CD8-positive, alpha-beta memory T cell (primary cell): Measurements from ENCODE around the gene TMEM232. TPM values are rescaled to one million over a fixed set of nuclear protein-coding genes. Genes with fewer than 3 reads are reported as not detected.

Source experiments
- CTCF ChIA-PET: fragments of 350-600 bp; sonication (Branson Sonifier 250); formaldehyde crosslinking; loops from one replicate; lab custom pipeline; 2021; ENCODE audit warnings: antibody characterized with exemption; lab: Charles Lee
- POLR2A ChIA-PET: fragments of 350-600 bp; sonication (Branson Sonifier 250); formaldehyde crosslinking; loops from one replicate; lab custom pipeline; 2021; ENCODE audit warnings: antibody characterized with exemption; lab: Charles Lee
- DNase-seq, 5 donors: peaks; one replicate each; pipeline versions ENCODE4 v3.0.0 to v3.0.0-alpha.2; 2020 to 2022; ENCODE audit warnings: mixed read lengths in 1 of 5
- H3K27ac ChIP-seq: one replicate; pipeline ENCODE4 v1.7.0; 2013; ENCODE audit warnings: low read depth, mild to moderate bottlenecking, low read length, moderate library complexity
- H3K27me3 ChIP-seq: 2 replicates; pipeline ENCODE4 v1.7.0; 2013; ENCODE audit warnings: low read length, mild to moderate bottlenecking; ENCODE audit not compliant: insufficient read depth, poor library complexity, severe bottlenecking
- H3K36me3 ChIP-seq: 2 replicates; pipeline ENCODE4 v1.7.0; 2013; ENCODE audit warnings: mild to moderate bottlenecking, low read length, moderate library complexity; ENCODE audit not compliant: insufficient read depth
- H3K4me1 ChIP-seq: 2 replicates; pipeline ENCODE4 v1.7.0; 2013; ENCODE audit warnings: mild to moderate bottlenecking, low read length, moderate library complexity; ENCODE audit not compliant: insufficient read depth
- H3K4me3 ChIP-seq: 2 replicates; pipeline ENCODE4 v1.7.0; 2013; ENCODE audit warnings: mild to moderate bottlenecking, low read length
- H3K9me3 ChIP-seq: 2 replicates; pipeline ENCODE4 v1.7.0; 2013; ENCODE audit warnings: mild to moderate bottlenecking, low read length
- H3K27ac Mint-ChIP-seq, 8 donors: one replicate each; pipeline ENCODE4 v1.8.0; 2020 to 2021; ENCODE audit warnings: mixed read lengths in 8 of 8, mild to moderate bottlenecking in 6 of 8, inconsistent platforms in 3 of 8, moderate library complexity in 3 of 8
- H3K27me3 Mint-ChIP-seq, 2 donors: one replicate each; pipeline ENCODE4 v1.8.0; 2020 to 2021; ENCODE audit warnings: mixed read lengths in 2 of 2, mild to moderate bottlenecking in 1 of 2, moderate library complexity in 1 of 2
- H3K36me3 Mint-ChIP-seq, 3 donors: one replicate each; pipeline ENCODE4 v1.8.0; 2020 to 2021; ENCODE audit warnings: mixed read lengths in 3 of 3, inconsistent platforms in 1 of 3, mild to moderate bottlenecking in 1 of 3
- H3K4me1 Mint-ChIP-seq, 3 donors: one replicate each; pipeline ENCODE4 v1.8.0; 2020 to 2021; ENCODE audit warnings: mixed read lengths in 3 of 3, inconsistent platforms in 1 of 3, mild to moderate bottlenecking in 1 of 3
- H3K4me3 Mint-ChIP-seq, 7 donors: one replicate each; pipeline ENCODE4 v1.8.0; 2020 to 2021; ENCODE audit warnings: mixed read lengths in 7 of 7, mild to moderate bottlenecking in 6 of 7, moderate library complexity in 4 of 7, inconsistent platforms in 2 of 7
- H3K9me3 Mint-ChIP-seq, 5 donors: one replicate each; pipeline ENCODE4 v1.8.0; 2020 to 2022; ENCODE audit warnings: mixed read lengths in 5 of 5, mild to moderate bottlenecking in 3 of 5, moderate library complexity in 2 of 5, inconsistent platforms in 1 of 5
- polyA plus RNA-seq: library from polyadenylated mRNA; unstranded; fragments of 300-500 nt; fragmentation: Illumina TruSeq; gene quantifications from one replicate; pipeline ENCODE4 v1.2.3, GENCODE V29; 2021
- total RNA-seq, 2 experiments: library from RNA; stranded (reverse); gene quantifications; one replicate each; pipeline ENCODE4 v1.2.3, GENCODE V29; 2021

Gene TMEM232
- total and polyA plus RNA-seq, 3 experiments from 2014 or later, result 0.25 to 0.92 (median 0.38) TPM

DNA sequence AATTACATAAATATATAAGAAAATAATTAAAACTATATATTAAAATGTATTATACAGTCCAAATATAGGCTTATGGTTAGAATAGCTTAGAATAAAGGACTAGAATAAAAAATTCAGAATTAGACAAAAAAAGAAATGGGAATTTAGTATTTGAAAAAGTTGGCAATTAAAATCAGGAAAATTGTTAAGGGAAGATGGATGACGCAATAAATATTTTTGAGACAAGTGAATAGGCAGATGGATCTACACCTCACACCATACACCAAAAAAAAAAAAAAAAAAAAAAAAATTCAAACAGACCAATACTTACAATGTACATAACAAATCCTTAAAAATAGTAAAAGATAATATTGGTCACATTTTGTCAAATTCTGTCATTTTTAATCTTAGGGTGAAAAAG lies 200.7 kb downstream of the TMEM232 start:
- Histone ChIP-seq H3K27me3 (no peaks in the 10 kb centered on the region), H3K4me1 (no peaks in the 10 kb centered on the region), H3K36me3 (no peaks in the 10 kb centered on the region), H3K27ac (no peak overlapping the region), H3K4me3 (no peak overlapping the region), H3K9me3 (no peaks in the 10 kb centered on the region)
- H3K27ac Mint-ChIP-seq, result no peak overlapping the region
- ChIA-PET CTCF (no interaction called here), POLR2A (no interaction called here)
- no peaks in the 10 kb centered on the region for H3K4me1 Mint-ChIP-seq
- H3K36me3 Mint-ChIP-seq, result no peaks in the 10 kb centered on the region
- peaks cover 2 to 11% (median 7%) of the 10 kb centered on the region in 5 donors for H3K9me3 Mint-ChIP-seq
- peaks cover 0 to 2% of the 10 kb centered on the region in 2 donors for H3K27me3 Mint-ChIP-seq
- DNase-seq, result no peak
- no peak overlapping the region for H3K4me3 Mint-ChIP-seq

DNA sequence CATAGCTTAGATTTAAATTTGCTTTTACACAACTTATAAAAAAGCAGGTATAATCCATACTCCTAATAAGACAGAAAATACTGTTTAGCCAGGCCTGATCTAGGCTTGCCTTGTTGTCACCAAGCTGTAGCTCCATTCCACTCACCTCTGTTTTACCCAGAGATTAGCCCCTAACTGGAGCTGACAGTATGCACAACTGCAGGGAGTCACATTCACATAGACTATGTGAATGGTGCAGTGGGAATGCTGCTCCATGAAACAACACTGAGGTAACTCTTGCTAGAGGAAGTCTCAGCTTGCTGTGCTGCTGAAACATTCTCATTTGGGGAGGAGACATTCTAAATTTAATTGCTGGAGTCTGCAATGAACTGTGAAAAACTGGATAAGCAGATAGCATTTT lies 209.1 kb downstream of the TMEM232 start:
- Mint-ChIP-seq H3K9me3 (peaks cover 2 to 11% (median 5%) of the 10 kb centered on the region in 5 donors), H3K36me3 (no peaks in the 10 kb centered on the region), H3K4me1 (no peaks in the 10 kb centered on the region), H3K4me3 (no peak overlapping the region), H3K27me3 (no peaks in the 10 kb centered on the region), H3K27ac (no peak overlapping the region)
- Histone ChIP-seq H3K4me1 (no peaks in the 10 kb centered on the region), H3K27ac (no peak overlapping the region), H3K36me3 (no peaks in the 10 kb centered on the region), H3K4me3 (no peak overlapping the region), H3K9me3 (no peaks in the 10 kb centered on the region), H3K27me3 (no peaks in the 10 kb centered on the region)
- ChIA-PET CTCF (no interaction called here), POLR2A (no interaction called here)
- DNase-seq, result no peak

DNA sequence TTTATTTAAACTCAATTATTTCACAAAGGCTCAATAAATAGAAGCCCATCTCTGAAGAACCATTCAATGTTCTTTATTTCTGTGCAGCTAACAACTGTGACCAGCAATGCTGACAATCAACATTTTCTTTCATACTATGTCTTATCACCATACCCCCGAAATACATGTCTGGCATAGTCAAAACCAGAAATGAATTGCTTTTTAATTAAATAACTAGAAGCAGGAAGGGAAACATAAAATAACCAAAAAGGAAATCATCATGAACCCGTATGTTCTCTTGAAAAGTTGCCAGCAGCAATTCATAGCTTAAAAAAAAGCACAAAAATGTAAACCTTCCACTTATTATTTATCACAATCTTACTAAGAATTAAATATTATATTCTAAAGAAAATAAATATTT lies 212.4 kb downstream of the TMEM232 start:
- Histone ChIP-seq H3K27ac (no peak overlapping the region), H3K9me3 (no peaks in the 10 kb centered on the region), H3K4me3 (no peak overlapping the region), H3K27me3 (no peaks in the 10 kb centered on the region), H3K36me3 (no peaks in the 10 kb centered on the region), H3K4me1 (no peaks in the 10 kb centered on the region)
- Mint-ChIP-seq H3K9me3 (no peaks in the 10 kb centered on the region), H3K27ac (no peak overlapping the region), H3K4me3 (no peak overlapping the region), H3K4me1 (no peaks in the 10 kb centered on the region), H3K36me3 (no peaks in the 10 kb centered on the region), H3K27me3 (peaks cover 2 to 4% of the 10 kb centered on the region in 2 donors)
- ChIA-PET POLR2A (no interaction called here), CTCF (no interaction called here)
- DNase-seq, result no peak

DNA sequence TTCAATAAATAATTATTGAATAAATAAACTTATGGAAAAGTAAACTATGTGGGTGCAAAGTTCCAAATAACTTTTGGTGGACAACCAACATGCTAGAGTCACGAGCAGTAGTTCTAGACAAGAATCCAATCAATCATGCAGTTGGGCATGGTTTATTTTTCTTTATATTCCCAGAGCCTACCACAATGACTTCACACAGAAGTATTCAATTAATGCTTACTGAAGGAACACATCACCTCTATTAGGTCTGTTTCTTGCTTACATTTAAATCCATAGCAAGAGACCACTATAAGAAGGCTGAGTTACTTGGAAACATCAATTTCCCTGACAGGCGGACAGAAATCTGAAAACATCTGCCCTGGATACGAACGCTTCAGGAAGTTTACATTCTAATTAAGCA lies 214.2 kb downstream of the TMEM232 start:
- H3K36me3 Mint-ChIP-seq, result no peaks in the 10 kb centered on the region
- Histone ChIP-seq H3K27me3 (no peaks in the 10 kb centered on the region), H3K27ac (no peak overlapping the region), H3K9me3 (no peaks in the 10 kb centered on the region), H3K4me3 (no peak overlapping the region), H3K4me1 (no peaks in the 10 kb centered on the region), H3K36me3 (no peaks in the 10 kb centered on the region)
- no peaks in the 10 kb centered on the region for H3K4me1 Mint-ChIP-seq
- ChIA-PET POLR2A (no interaction called here), CTCF (no interaction called here)
- H3K27me3 Mint-ChIP-seq, result peaks cover 2 to 4% of the 10 kb centered on the region in 2 donors
- H3K4me3 Mint-ChIP-seq, result no peak overlapping the region
- H3K9me3 Mint-ChIP-seq, result no peaks in the 10 kb centered on the region
- no peak overlapping the region for H3K27ac Mint-ChIP-seq
- no peak for DNase-seq

DNA sequence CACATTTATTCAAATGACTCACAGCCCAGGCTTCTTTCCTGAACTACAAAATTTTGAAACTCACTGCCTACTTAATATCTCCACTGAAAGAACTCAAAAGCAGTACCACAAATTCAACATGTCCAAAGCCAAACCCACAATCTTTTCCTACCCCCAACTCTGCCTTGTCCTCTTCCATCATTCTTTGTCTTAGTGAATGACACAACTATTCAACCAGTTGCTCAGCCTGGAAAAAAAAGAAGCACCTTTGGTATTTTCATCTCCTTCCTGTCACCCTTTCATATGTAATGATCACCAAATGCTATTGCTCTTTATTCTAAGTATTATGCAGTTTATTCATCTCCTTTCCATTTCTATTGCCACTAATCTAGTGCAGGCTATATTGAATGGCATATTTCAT lies 216.3 kb downstream of the TMEM232 start:
- DNase-seq, result no peak
- ChIA-PET CTCF (no interaction called here), POLR2A (no interaction called here)
- H3K4me1 ChIP-seq, result no peaks in the 10 kb centered on the region
- H3K36me3 ChIP-seq, result no peaks in the 10 kb centered on the region
- Mint-ChIP-seq H3K4me1 (no peaks in the 10 kb centered on the region), H3K4me3 (no peak overlapping the region), H3K36me3 (no peaks in the 10 kb centered on the region), H3K9me3 (no peaks in the 10 kb centered on the region), H3K27ac (no peak overlapping the region), H3K27me3 (peaks cover 3 to 4% of the 10 kb centered on the region in 2 donors)
- no peaks in the 10 kb centered on the region for H3K9me3 ChIP-seq
- H3K4me3 ChIP-seq, result no peak overlapping the region
- H3K27me3 ChIP-seq, result no peaks in the 10 kb centered on the region
- no peak overlapping the region for H3K27ac ChIP-seq

DNA sequence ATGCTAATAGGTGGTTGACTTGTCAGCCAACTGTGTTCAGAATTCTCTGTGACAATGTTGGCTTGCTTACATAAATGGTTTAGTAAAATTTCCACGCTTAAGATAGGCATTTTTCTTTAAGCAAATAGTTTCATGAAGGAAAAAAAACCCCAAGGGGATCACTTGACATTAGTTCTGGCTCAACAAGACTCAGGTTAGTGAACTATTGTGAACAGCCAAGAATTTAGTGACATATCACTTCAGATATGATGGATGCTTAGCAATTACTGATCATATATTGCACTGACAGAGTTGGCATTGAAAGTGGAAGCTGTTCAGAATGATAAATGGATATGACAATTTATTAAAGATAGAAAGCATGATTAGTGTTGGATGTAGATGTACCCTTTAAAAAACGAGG lies 218.5 kb downstream of the TMEM232 start:
- H3K9me3 ChIP-seq, result no peaks in the 10 kb centered on the region
- H3K36me3 ChIP-seq, result no peaks in the 10 kb centered on the region
- Mint-ChIP-seq H3K36me3 (no peaks in the 10 kb centered on the region), H3K27ac (no peak overlapping the region), H3K4me3 (no peak overlapping the region), H3K27me3 (peaks cover 3 to 4% of the 10 kb centered on the region in 2 donors), H3K9me3 (no peaks in the 10 kb centered on the region), H3K4me1 (no peaks in the 10 kb centered on the region)
- ChIA-PET POLR2A (no interaction called here), CTCF (no interaction called here)
- H3K27me3 ChIP-seq, result no peaks in the 10 kb centered on the region
- no peak overlapping the region for H3K27ac ChIP-seq
- no peaks in the 10 kb centered on the region for H3K4me1 ChIP-seq
- no peak for DNase-seq
- no peak overlapping the region for H3K4me3 ChIP-seq

DNA sequence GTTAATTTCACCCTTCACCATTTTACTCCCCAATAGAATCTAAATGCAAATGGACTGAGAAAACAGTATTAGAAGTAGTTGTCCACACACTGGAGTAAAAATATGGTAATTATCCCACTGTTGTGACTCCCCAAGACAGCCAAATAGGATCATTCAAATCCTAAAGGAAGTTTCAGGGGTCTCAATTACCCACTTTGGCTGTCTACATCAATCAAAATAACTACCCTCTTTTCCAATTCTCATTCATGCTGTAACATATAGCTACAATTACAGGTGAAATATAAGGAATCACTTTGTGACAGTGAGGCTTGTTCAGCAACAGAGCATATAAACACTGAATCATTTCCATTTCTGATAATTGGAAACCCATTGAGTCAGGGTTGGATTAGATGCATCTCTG lies 220.1 kb downstream of the TMEM232 start:
- H3K36me3 ChIP-seq, result no peaks in the 10 kb centered on the region

DNA sequence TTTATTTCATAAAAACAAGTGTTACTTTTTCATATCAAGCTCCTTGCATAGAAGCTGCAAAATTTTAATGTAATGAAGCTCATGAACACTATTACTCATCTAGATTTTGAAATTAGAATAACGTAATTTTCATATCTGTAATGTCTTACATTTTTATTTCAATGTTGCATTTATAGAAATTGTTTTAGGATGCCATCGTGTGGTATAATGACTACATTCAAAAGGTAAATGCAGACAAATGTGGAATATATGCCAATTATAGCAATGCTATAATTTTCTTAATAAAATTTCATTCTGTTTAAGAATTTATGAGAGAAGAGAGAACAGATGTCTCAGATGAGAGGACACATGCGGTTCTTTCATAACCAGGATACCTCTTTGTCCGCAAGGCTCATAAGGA lies 230.2 kb downstream of the TMEM232 start:
- H3K4me1 ChIP-seq, result no peaks in the 10 kb centered on the region
- H3K9me3 ChIP-seq, result no peaks in the 10 kb centered on the region
- ChIA-PET CTCF (no interaction called here), POLR2A (no interaction called here)
- no peak for DNase-seq
- no peaks in the 10 kb centered on the region for H3K27me3 ChIP-seq
- H3K9me3 Mint-ChIP-seq, result no peaks in the 10 kb centered on the region
- no peak overlapping the region for H3K4me3 ChIP-seq
- H3K27ac Mint-ChIP-seq, result no peak overlapping the region
- no peaks in the 10 kb centered on the region for H3K36me3 ChIP-seq
- peaks cover 0 to 3% of the 10 kb centered on the region in 2 donors for H3K27me3 Mint-ChIP-seq
- no peaks in the 10 kb centered on the region for H3K36me3 Mint-ChIP-seq
- H3K4me1 Mint-ChIP-seq, result no peaks in the 10 kb centered on the region
- no peak overlapping the region for H3K4me3 Mint-ChIP-seq
- H3K27ac ChIP-seq, result no peak overlapping the region

More for the DNA sequence above, 220.1 kb downstream of the TMEM232 start:
- H3K9me3 ChIP-seq, result no peaks in the 10 kb centered on the region
- H3K4me1 ChIP-seq, result no peaks in the 10 kb centered on the region
- Mint-ChIP-seq H3K4me3 (no peak overlapping the region), H3K27me3 (peaks cover 3 to 4% of the 10 kb centered on the region in 2 donors), H3K36me3 (no peaks in the 10 kb centered on the region), H3K27ac (no peak overlapping the region), H3K4me1 (no peaks in the 10 kb centered on the region), H3K9me3 (no peaks in the 10 kb centered on the region)
- no peaks in the 10 kb centered on the region for H3K27me3 ChIP-seq
- no peak overlapping the region for H3K4me3 ChIP-seq
- no peak for DNase-seq
- H3K27ac ChIP-seq, result no peak overlapping the region
- CTCF ChIA-PET, result no interaction called here
- POLR2A ChIA-PET, result no interaction called here

DNA sequence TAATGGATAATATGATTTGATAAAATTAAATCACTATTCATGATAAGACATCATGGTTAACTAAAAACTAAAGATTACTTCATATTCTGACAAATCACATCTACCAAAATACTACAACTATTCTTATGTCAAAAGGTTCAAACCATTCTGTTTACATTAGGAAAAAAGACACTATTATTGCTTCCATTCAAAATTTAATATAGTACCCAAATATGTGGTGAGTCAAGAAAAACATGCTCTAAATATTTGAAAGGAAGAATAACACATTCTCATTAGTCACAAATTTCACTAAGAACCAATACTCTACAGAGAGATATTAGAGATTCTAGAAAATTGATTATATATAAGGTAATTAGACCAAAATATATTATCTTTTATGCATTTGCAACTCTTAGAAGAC lies 234.0 kb downstream of the TMEM232 start:
- Histone ChIP-seq H3K9me3 (no peaks in the 10 kb centered on the region), H3K27me3 (no peaks in the 10 kb centered on the region), H3K4me3 (no peak overlapping the region), H3K36me3 (no peaks in the 10 kb centered on the region), H3K27ac (no peak overlapping the region), H3K4me1 (no peaks in the 10 kb centered on the region)
- POLR2A ChIA-PET, result no interaction called here
- Mint-ChIP-seq H3K4me1 (no peaks in the 10 kb centered on the region), H3K4me3 (no peak overlapping the region), H3K9me3 (peaks cover 0 to 2% (median 0%) of the 10 kb centered on the region in 5 donors), H3K36me3 (no peaks in the 10 kb centered on the region), H3K27ac (no peak overlapping the region), H3K27me3 (peaks cover 4 to 8% of the 10 kb centered on the region in 2 donors)
- no peak for DNase-seq
- CTCF ChIA-PET, result no interaction called here
